K562 (cell line): Measurements from ENCODE around the gene SLC6A6. TPM values are rescaled to one million over a fixed set of nuclear protein-coding genes. Genes with fewer than 3 reads are reported as not detected.
A peak's percentile ranks its signal among the peaks of the same experiment; 100 is the strongest.

Experiments
- ATAC-seq: fragments of 200-7000 bp; cut with Tn5 transposase; 3 replicates; pipeline ENCODE4 v1.9.1; 2020; ENCODE audit warnings: moderate library complexity
- BruUV-seq: library from RNA; stranded (reverse); fragments of 400-500 nt; replicated peaks from 2 replicates; lab custom pipeline; 2021; lab: Mats Ljungman, UMichigan
- CTCF ChIA-PET: fragments of 300-600 bp; formaldehyde crosslinking; extraction: SDS; loops from one replicate; lab custom pipeline; 2021; ENCODE audit warnings: low intra/inter-chr PET ratio; lab: Yijun Ruan, JAX
- POLR2A ChIA-PET: fragments of 300-600, 350-650 bp; sonication (Branson Sonifier 250); formaldehyde crosslinking; extraction: SDS; loops from one replicate; lab custom pipeline; 2021; ENCODE audit warnings: antibody characterized with exemption, inconsistent platforms; lab: Yijun Ruan, JAX
- DNase-seq, 4 experiments: peaks; one replicate each; pipeline versions ENCODE4 v3.0.0 to v3.0.0-alpha.2; 2011 to 2018; ENCODE audit warnings: low spot score in 3 of 4, mixed read lengths in 3 of 4; ENCODE audit errors: extremely low read depth in 1 of 4
- FAIRE-seq: peaks from 2 replicates; lab custom pipeline; 2011; peaks lifted over from hg19 to GRCh38; lab: Jason Lieb, UNC
- H2AFZ ChIP-seq: 2 replicates; pipeline ENCODE4 v1.6.0; 2011; ENCODE audit warnings: low read depth, low read length, control low read depth, inconsistent platforms
- H3K27ac ChIP-seq: fragments of 200-600 bp; 3 replicates; pipeline ENCODE4 v1.8.0; 2011; ENCODE audit warnings: low read depth, mild to moderate bottlenecking, control low read depth, inconsistent platforms, low read length, moderate library complexity, mixed read lengths; ENCODE audit errors: extremely low read depth
- H3K27me3 ChIP-seq, 2 experiments: fragments of 300-600 bp in 1 of 2; 2 replicates in 1 of 2; 3 replicates in 1 of 2; pipeline versions ENCODE4 v1.6.0 to v1.8.0; 2011; ENCODE audit warnings: inconsistent platforms in 2 of 2, low read length in 2 of 2, mild to moderate bottlenecking in 1 of 2, mixed read lengths in 1 of 2, moderate library complexity in 1 of 2; ENCODE audit not compliant: control insufficient read depth in 2 of 2, insufficient read depth in 2 of 2
- H3K36me3 ChIP-seq: fragments of 300-600 bp; 3 replicates; pipeline ENCODE4 v1.8.0; 2011; ENCODE audit warnings: mild to moderate bottlenecking, low read length, inconsistent platforms; ENCODE audit not compliant: control insufficient read depth, insufficient read depth
- H3K4me1 ChIP-seq, 2 experiments: fragments of 200-600 bp in 1 of 2; replicated peaks in 1 of 2; 2 replicates in 1 of 2; 3 replicates in 1 of 2; pipeline versions ENCODE4 v1.5.1 to v1.8.0; 2011; ENCODE audit warnings: inconsistent platforms in 2 of 2, low read length in 2 of 2, mild to moderate bottlenecking in 1 of 2, mixed read lengths in 1 of 2, moderate library complexity in 1 of 2; ENCODE audit not compliant: control insufficient read depth in 2 of 2, insufficient read depth in 2 of 2
- H3K4me2 ChIP-seq: 2 replicates; pipeline ENCODE4 v1.6.1; 2011; ENCODE audit warnings: low read length, control low read depth, inconsistent platforms, mixed read lengths; ENCODE audit not compliant: insufficient read depth
- H3K4me3 ChIP-seq: fragments of 200-600 bp; sonication (generic), shearing (Covaris generic); 2 replicates; pipeline ENCODE4 v1.5.1; 2016; ENCODE audit warnings: control low read depth, inconsistent platforms
- H3K79me2 ChIP-seq: fragments of 200-600 bp; 3 replicates; pipeline ENCODE4 v1.8.0; 2011; ENCODE audit warnings: low read length, inconsistent platforms; ENCODE audit not compliant: control insufficient read depth, insufficient read depth
- H3K9ac ChIP-seq, 2 experiments: 2 replicates each; pipeline versions ENCODE4 v1.6.0 to v1.6.1; 2011; ENCODE audit warnings: low read depth in 2 of 2, low read length in 2 of 2, control low read depth in 1 of 2, inconsistent platforms in 1 of 2, mild to moderate bottlenecking in 1 of 2, mixed read lengths in 1 of 2; ENCODE audit not compliant: insufficient read depth in 1 of 2
- H3K9me1 ChIP-seq: one replicate; pipeline ENCODE4 v1.6.0; 2011; ENCODE audit warnings: inconsistent platforms, mild to moderate bottlenecking, low read length, moderate library complexity; ENCODE audit not compliant: control insufficient read depth, insufficient read depth
- H3K9me3 ChIP-seq: replicated peaks from 2 replicates; pipeline ENCODE4 v1.5.1; 2011; ENCODE audit warnings: low read depth, low read length, inconsistent platforms; ENCODE audit not compliant: control insufficient read depth, insufficient read depth
- H4K20me1 ChIP-seq: replicated peaks from 2 replicates; pipeline ENCODE4 v1.6.1; 2011; ENCODE audit warnings: low read length, inconsistent platforms, mixed read lengths; ENCODE audit not compliant: control insufficient read depth, insufficient read depth
- WGBS: fragments of 100-300 bp; shearing (Covaris generic); methylation state at CpG from one replicate; pipeline ENCODE4 v1.1.6; 2016; ENCODE audit warnings: low coverage, mixed read lengths; ENCODE audit not compliant: insufficient coverage; ENCODE audit errors: missing lambda C conversion rate; 5-methylcytosine and 5-hydroxymethylcytosine counted together
- in situ Hi-C: fragments of 300-500 bp; cut with MboI; formaldehyde crosslinking; loops from 4 replicates; pipeline ENCODE4 v1.15.0; 2018; ENCODE audit warnings: inconsistent platforms, mixed read lengths
- intact Hi-C: fragments of 100-400 bp; cut with micrococcal nuclease; formaldehyde crosslinking; loops from 2 replicates; pipeline ENCODE4 v1.14.2; 2022
- polyA plus RNA-seq, 8 experiments: library from polyadenylated mRNA; depleted of rRNA in 4 of 8; stranded (reverse) in 5 of 8; unstranded in 3 of 8; fragments of >200 nt; fragmentation: Nextera tagmentation in 2 of 8; fragmentation: Illumina TruSeq in 1 of 8; extraction: Ambion mirVana in 2 of 8; extraction: Trizol in 1 of 8; gene quantifications; 2 replicates each; pipeline versions ENCODE4 v1.2.1 to v1.2.3, GENCODE V29; 2011 to 2014; ENCODE audit warnings: inconsistent platforms in 1 of 8, missing spikeins in 1 of 8
- total RNA-seq, 7 experiments: library from RNA; depleted of rRNA in 6 of 7; stranded (reverse); fragments of >200 nt in 6 of 7; fragmentation: Illumina TruSeq in 2 of 7; extraction: Trizol in 2 of 7; gene quantifications; 2 replicates each; pipeline versions ENCODE4 v1.2.1 to v1.2.3, GENCODE V29; 2011 to 2021; ENCODE audit warnings: low replicate concordance in 1 of 7
- TF ChIP-seq, protein P1 (sequence below): sonication (generic); formaldehyde crosslinking; IDR thresholded peaks from 2 replicates; pipeline ENCODE4 v1.8.0; 2022; ENCODE audit warnings: missing genetic modification reagents, mild to moderate bottlenecking, borderline replicate concordance

The SLC6A6 gene
- total and polyA plus RNA-seq, 9 of the 15 experiments (the other 6 are each of a cell fraction or from before 2014, with no cell fraction given): 12.3 to 203 (median 93.2) TPM

GRCh38 chr3:14533457-14533958 is 131.1 kb downstream of the SLC6A6 start:
- no peaks in the 10 kb centered on the region for H3K79me2 ChIP-seq
- no peak for ATAC-seq
- H4K20me1 ChIP-seq: no peaks in the 10 kb centered on the region
- WGBS: 70% methylated on average over 14 of the region's 14 CpGs
- no peak overlapping the region for H3K27ac ChIP-seq
- H3K9me3 ChIP-seq: no peaks in the 10 kb centered on the region
- H3K4me1 ChIP-seq: peaks cover 11 to 19% of the 10 kb centered on the region in 2 experiments
- CTCF ChIA-PET: no interaction called here
- peaks cover under 1 to 10% of the 10 kb centered on the region in 2 experiments; a peak in 2 of 5 replicates for H3K27me3 ChIP-seq
- FAIRE-seq: no peak
- TF ChIP-seq, protein P1, sequence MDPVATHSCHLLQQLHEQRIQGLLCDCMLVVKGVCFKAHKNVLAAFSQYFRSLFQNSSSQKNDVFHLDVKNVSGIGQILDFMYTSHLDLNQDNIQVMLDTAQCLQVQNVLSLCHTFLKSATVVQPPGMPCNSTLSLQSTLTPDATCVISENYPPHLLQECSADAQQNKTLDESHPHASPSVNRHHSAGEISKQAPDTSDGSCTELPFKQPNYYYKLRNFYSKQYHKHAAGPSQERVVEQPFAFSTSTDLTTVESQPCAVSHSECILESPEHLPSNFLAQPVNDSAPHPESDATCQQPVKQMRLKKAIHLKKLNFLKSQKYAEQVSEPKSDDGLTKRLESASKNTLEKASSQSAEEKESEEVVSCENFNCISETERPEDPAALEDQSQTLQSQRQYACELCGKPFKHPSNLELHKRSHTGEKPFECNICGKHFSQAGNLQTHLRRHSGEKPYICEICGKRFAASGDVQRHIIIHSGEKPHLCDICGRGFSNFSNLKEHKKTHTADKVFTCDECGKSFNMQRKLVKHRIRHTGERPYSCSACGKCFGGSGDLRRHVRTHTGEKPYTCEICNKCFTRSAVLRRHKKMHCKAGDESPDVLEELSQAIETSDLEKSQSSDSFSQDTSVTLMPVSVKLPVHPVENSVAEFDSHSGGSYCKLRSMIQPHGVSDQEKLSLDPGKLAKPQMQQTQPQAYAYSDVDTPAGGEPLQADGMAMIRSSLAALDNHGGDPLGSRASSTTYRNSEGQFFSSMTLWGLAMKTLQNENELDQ (CRISPR knock-in tag): no peak
- TF ChIP-seq, all 486 proteins: peak for 0
- no peak overlapping the region for H3K4me3 ChIP-seq
- intact Hi-C loops: no loop called here
- peak overlapping the region; percentile 75; the same call in 1 of the 2 replicates for H2AFZ ChIP-seq
- H3K9me1 ChIP-seq: no peaks in the 10 kb centered on the region
- no TSS peak for BruUV-seq
- POLR2A ChIA-PET: interaction anchor here (0.6 to 2.2 kb wide), 3 partner anchors 13 to 47 kb away, joined by 3 to 6 read pairs (median 3); no protein-coding TSS in a partner anchor
- H3K9ac ChIP-seq: no peak overlapping the region
- no peak overlapping the region for H3K4me2 ChIP-seq
- no peak for DNase-seq
- in situ Hi-C loops: no loop called here
- no peaks in the 10 kb centered on the region for H3K36me3 ChIP-seq
